GM12878 (cell line): ENCODE data around the gene COL4A1.

Source experiments
- EGR1 ChIP-seq, 2 experiments: IDR thresholded peaks; 1 replicate in 1 of 2; 2 replicates in 1 of 2; pipeline ENCODE4 v1.6.1; 2011 to 2012; ENCODE audit warnings: low read depth in 2 of 2, low read length in 2 of 2, borderline replicate concordance in 1 of 2, mild to moderate bottlenecking in 1 of 2, moderate library complexity in 1 of 2
- EZH2 ChIP-seq: IDR thresholded peaks from 2 replicates; pipeline ENCODE4 v1.6.1; 2012; ENCODE audit warnings: low read depth, mild to moderate bottlenecking, control low read depth, inconsistent platforms, low read length, borderline replicate concordance; ENCODE audit not compliant: control insufficient read depth
- FOXM1 ChIP-seq: IDR thresholded peaks from 2 replicates; pipeline ENCODE4 v1.6.1; 2012; ENCODE audit warnings: low read depth, mild to moderate bottlenecking, inconsistent platforms, low read length, moderate library complexity
- POLR2A ChIP-seq: IDR thresholded peaks from 2 replicates; pipeline ENCODE4 v1.6.1; 2011; ENCODE audit warnings: low read depth, mild to moderate bottlenecking, low read length
- TF ChIP-seq, protein P1 (sequence below), 3 experiments: IDR thresholded peaks in 2 of 3; conservative IDR thresholded peaks in 1 of 3; 2 replicates each; pipeline ENCODE4 v1.5.1; 2011; ENCODE audit warnings: low read depth in 3 of 3, low read length in 3 of 3, mild to moderate bottlenecking in 3 of 3, control low read depth in 2 of 3, moderate library complexity in 2 of 3, inconsistent platforms in 1 of 3, mixed read lengths in 1 of 3; ENCODE audit not compliant: control insufficient read depth in 2 of 3, insufficient read depth in 1 of 3; ENCODE audit errors: extremely low read depth in 1 of 3
- TF ChIP-seq, protein P2 (sequence below): IDR thresholded peaks from 2 replicates; pipeline ENCODE4 v1.6.1; 2011; ENCODE audit warnings: low read depth, low read length, improper control_type of control experiment, borderline replicate concordance

DNA sequence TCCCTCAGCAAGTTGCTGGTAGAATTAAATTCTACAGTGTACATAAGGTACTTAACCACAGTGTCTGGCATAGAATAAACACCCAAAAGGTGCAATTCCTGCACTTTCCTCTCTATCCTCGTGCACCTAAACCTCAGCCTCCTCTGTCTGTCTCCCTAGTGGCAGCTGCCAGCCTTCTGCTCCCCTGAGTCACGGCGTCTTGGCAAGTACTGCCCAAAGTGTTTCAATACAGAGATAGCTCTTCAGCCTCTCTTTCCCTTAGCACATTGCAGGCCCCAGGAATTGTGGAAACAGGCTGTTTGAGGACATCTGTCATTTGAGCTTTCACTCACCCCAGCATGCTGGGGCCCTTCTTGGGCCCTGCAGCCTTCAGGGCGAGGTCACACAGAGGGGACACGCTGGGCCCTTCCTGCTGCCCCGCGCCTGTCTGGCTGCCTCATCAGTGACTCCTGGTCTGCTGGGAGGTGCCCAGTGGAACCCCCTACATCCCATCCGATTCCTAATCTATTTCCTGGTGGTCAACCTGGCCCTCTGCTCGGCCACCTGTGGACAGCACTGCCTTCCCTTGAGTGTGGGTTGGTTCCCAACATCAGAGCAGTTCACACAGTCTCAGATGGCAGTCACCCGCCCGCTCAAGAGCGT lies 19.4 kb upstream of the COL4A1 start:
- no peak for TF ChIP-seq POLR2A
- TF ChIP-seq, protein P1, sequence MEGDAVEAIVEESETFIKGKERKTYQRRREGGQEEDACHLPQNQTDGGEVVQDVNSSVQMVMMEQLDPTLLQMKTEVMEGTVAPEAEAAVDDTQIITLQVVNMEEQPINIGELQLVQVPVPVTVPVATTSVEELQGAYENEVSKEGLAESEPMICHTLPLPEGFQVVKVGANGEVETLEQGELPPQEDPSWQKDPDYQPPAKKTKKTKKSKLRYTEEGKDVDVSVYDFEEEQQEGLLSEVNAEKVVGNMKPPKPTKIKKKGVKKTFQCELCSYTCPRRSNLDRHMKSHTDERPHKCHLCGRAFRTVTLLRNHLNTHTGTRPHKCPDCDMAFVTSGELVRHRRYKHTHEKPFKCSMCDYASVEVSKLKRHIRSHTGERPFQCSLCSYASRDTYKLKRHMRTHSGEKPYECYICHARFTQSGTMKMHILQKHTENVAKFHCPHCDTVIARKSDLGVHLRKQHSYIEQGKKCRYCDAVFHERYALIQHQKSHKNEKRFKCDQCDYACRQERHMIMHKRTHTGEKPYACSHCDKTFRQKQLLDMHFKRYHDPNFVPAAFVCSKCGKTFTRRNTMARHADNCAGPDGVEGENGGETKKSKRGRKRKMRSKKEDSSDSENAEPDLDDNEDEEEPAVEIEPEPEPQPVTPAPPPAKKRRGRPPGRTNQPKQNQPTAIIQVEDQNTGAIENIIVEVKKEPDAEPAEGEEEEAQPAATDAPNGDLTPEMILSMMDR (IDR thresholded peaks at IDR 0.05 in 2 of 3, conservative IDR thresholded peaks at IDR 0.05 in 1 of 3; ENCODE audit: control insufficient read depth in 2 of 3, extremely low read depth in 1 of 3, insufficient read depth in 1 of 3, low read depth in 3 of 3, low read length in 3 of 3): no peak
- TF ChIP-seq EGR1 (IDR thresholded peaks at IDR 0.05; ENCODE audit: borderline replicate concordance in 1 of 2, low read depth in 2 of 2, low read length in 2 of 2): no peak
- TF ChIP-seq, protein P2, sequence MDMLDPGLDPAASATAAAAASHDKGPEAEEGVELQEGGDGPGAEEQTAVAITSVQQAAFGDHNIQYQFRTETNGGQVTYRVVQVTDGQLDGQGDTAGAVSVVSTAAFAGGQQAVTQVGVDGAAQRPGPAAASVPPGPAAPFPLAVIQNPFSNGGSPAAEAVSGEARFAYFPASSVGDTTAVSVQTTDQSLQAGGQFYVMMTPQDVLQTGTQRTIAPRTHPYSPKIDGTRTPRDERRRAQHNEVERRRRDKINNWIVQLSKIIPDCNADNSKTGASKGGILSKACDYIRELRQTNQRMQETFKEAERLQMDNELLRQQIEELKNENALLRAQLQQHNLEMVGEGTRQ: no peak
- no peak for TF ChIP-seq FOXM1
- TF ChIP-seq EZH2: no peak
